ENCODE measurements around the gene ITPK1. TPM values are rescaled to one million over a fixed set of nuclear protein-coding genes. Genes with fewer than 3 reads are reported as not detected.

The ITPK1 gene
- total RNA-seq, 2 experiments from 2014 or later = 17.8 to 34.7 TPM

- TF ChIP-seq, protein P1, sequence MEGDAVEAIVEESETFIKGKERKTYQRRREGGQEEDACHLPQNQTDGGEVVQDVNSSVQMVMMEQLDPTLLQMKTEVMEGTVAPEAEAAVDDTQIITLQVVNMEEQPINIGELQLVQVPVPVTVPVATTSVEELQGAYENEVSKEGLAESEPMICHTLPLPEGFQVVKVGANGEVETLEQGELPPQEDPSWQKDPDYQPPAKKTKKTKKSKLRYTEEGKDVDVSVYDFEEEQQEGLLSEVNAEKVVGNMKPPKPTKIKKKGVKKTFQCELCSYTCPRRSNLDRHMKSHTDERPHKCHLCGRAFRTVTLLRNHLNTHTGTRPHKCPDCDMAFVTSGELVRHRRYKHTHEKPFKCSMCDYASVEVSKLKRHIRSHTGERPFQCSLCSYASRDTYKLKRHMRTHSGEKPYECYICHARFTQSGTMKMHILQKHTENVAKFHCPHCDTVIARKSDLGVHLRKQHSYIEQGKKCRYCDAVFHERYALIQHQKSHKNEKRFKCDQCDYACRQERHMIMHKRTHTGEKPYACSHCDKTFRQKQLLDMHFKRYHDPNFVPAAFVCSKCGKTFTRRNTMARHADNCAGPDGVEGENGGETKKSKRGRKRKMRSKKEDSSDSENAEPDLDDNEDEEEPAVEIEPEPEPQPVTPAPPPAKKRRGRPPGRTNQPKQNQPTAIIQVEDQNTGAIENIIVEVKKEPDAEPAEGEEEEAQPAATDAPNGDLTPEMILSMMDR (conservative IDR thresholded peaks at IDR 0.05; ENCODE audit: low read length) = no peak
- TF ChIP-seq EZH2phosphoT487 (IDR thresholded peaks at IDR 0.05; ENCODE audit: borderline replicate concordance, low read depth, low read length) = no peak
- Histone ChIP-seq H3K36me3 (ENCODE audit: insufficient read depth, low read length) (no peaks in the 10 kb centered on the region), H3K9me3 (ENCODE audit: low read length) (no peaks in the 10 kb centered on the region), H3K27ac (ENCODE audit: low read depth, low read length, poor library complexity, severe bottlenecking) (no peak overlapping the region), H3K79me2 (ENCODE audit: insufficient read depth, low read depth, low read length) (no peaks in the 10 kb centered on the region), H4K20me1 (ENCODE audit: insufficient read depth, low read length) (no peaks in the 10 kb centered on the region), H3K4me2 (ENCODE audit: low read length) (no peak overlapping the region), H3K9me2 (ENCODE audit: insufficient read depth, low read length) (no peaks in the 10 kb centered on the region), H3K4me1 (ENCODE audit: insufficient read depth, low read length, poor library complexity, severe bottlenecking) (no peaks in the 10 kb centered on the region), H2AFZ (ENCODE audit: low read length) (no peak overlapping the region), H3K4me3 (ENCODE audit: low read depth, low read length, poor library complexity, severe bottlenecking) (no peak overlapping the region)
- BruUV-seq (replicated peaks) = no TSS peak
- intact Hi-C loops (cut with micrococcal nuclease; ENCODE audit: unreplicated experiment) = no loop called here
- POLR2A ChIA-PET = no interaction called here
- DNase-seq (ENCODE audit: low spot score) = no peak
- CTCF ChIA-PET (ENCODE audit: unreplicated experiment) = no interaction called here
Measured at GRCh38 chr14:93150227-93151208, 34.8 kb upstream of the ITPK1 start.

- no peaks in the 10 kb centered on the region for H3K9me2 ChIP-seq (ENCODE audit: insufficient read depth, low read length)
- TF ChIP-seq, protein P1 (conservative IDR thresholded peaks at IDR 0.05; ENCODE audit: low read length) = no peak
- TF ChIP-seq EZH2phosphoT487 (IDR thresholded peaks at IDR 0.05; ENCODE audit: borderline replicate concordance, low read depth, low read length) = no peak
- no peak overlapping the region for H3K4me2 ChIP-seq (ENCODE audit: low read length)
- POLR2A ChIA-PET = no interaction called here
- BruUV-seq (replicated peaks) = no TSS peak
- no peak overlapping the region for H3K4me3 ChIP-seq (ENCODE audit: low read depth, low read length, poor library complexity, severe bottlenecking)
- H3K4me1 ChIP-seq (ENCODE audit: insufficient read depth, low read length, poor library complexity, severe bottlenecking) = no peaks in the 10 kb centered on the region
- H3K27ac ChIP-seq (ENCODE audit: low read depth, low read length, poor library complexity, severe bottlenecking) = no peak overlapping the region
- H3K9me3 ChIP-seq (ENCODE audit: low read length) = no peaks in the 10 kb centered on the region
- no peaks in the 10 kb centered on the region for H4K20me1 ChIP-seq (ENCODE audit: insufficient read depth, low read length)
- DNase-seq (ENCODE audit: low spot score) = no peak
- H3K79me2 ChIP-seq (ENCODE audit: insufficient read depth, low read depth, low read length) = no peaks in the 10 kb centered on the region
- CTCF ChIA-PET (ENCODE audit: unreplicated experiment) = no interaction called here
- H3K36me3 ChIP-seq (ENCODE audit: insufficient read depth, low read length) = no peaks in the 10 kb centered on the region
- no peak overlapping the region for H2AFZ ChIP-seq (ENCODE audit: low read length)
- intact Hi-C loops (cut with micrococcal nuclease; ENCODE audit: unreplicated experiment) = no loop called here
Measured at GRCh38 chr14:93148979-93149378, 33.3 kb upstream of the ITPK1 start.

DNA sequence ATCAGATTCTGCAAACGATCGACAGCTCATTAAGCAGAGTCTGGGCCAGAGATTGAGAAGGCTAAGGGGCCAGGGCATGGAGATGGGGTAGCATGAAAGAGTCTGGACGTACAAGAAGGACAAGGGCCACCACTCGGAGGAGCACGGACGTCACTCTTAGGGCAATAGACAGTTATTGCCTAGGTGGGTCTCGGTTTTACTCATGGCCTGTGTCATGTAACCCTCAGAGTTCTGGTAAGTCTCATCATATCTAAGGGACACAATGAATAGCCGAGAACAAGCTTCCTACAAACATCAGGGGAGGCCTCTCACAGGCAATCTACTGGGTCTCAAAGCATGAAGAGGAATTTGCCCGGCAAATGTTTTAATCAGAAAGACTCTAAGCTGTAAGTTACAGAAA, 30.4 kb upstream of the ITPK1 start:
- H3K36me3 ChIP-seq (ENCODE audit: insufficient read depth, low read length) = no peaks in the 10 kb centered on the region
- no TSS peak for BruUV-seq (replicated peaks)
- H4K20me1 ChIP-seq (ENCODE audit: insufficient read depth, low read length) = no peaks in the 10 kb centered on the region
- DNase-seq (ENCODE audit: low spot score) = no peak
- H3K4me2 ChIP-seq (ENCODE audit: low read length) = no peak overlapping the region
- POLR2A ChIA-PET = no interaction called here
- H3K27ac ChIP-seq (ENCODE audit: low read depth, low read length, poor library complexity, severe bottlenecking) = no peak overlapping the region
- H3K4me1 ChIP-seq (ENCODE audit: insufficient read depth, low read length, poor library complexity, severe bottlenecking) = no peaks in the 10 kb centered on the region
- TF ChIP-seq EZH2phosphoT487 (IDR thresholded peaks at IDR 0.05; ENCODE audit: borderline replicate concordance, low read depth, low read length) = no peak
- TF ChIP-seq, protein P1 (conservative IDR thresholded peaks at IDR 0.05; ENCODE audit: low read length) = no peak
- H2AFZ ChIP-seq (ENCODE audit: low read length) = no peak overlapping the region
- no peaks in the 10 kb centered on the region for H3K9me2 ChIP-seq (ENCODE audit: insufficient read depth, low read length)
- intact Hi-C loops (cut with micrococcal nuclease; ENCODE audit: unreplicated experiment) = no loop called here
- no peaks in the 10 kb centered on the region for H3K9me3 ChIP-seq (ENCODE audit: low read length)
- no peak overlapping the region for H3K4me3 ChIP-seq (ENCODE audit: low read depth, low read length, poor library complexity, severe bottlenecking)
- CTCF ChIA-PET (ENCODE audit: unreplicated experiment) = no interaction called here
- no peaks in the 10 kb centered on the region for H3K79me2 ChIP-seq (ENCODE audit: insufficient read depth, low read depth, low read length)

Data from OCI-LY7 (cell line).